Fibroblast of lung (primary cell): ENCODE data around the gene STOX2. TPM values are rescaled to one million over a fixed set of nuclear protein-coding genes. Genes with fewer than 3 reads are reported as not detected.

Experiments used
- DNase-seq, 2 donors: peaks; one replicate each; pipeline versions ENCODE4 v3.0.0 to v3.0.0-alpha.2; 2010; ENCODE audit warnings: low read depth in 2 of 2
- H2AFZ ChIP-seq: 2 replicates; pipeline ENCODE4 v1.5.1; 2012; ENCODE audit warnings: low read length, control low read depth, inconsistent platforms
- H3K27ac ChIP-seq: 2 replicates; pipeline ENCODE4 v1.5.1; 2011; ENCODE audit warnings: low read length, control low read depth; ENCODE audit not compliant: insufficient read depth
- H3K27me3 ChIP-seq: 2 replicates; pipeline ENCODE4 v1.5.1; 2011; ENCODE audit warnings: mild to moderate bottlenecking, low read length; ENCODE audit not compliant: control insufficient read depth, insufficient read depth
- H3K36me3 ChIP-seq: 2 replicates; pipeline ENCODE4 v1.5.1; 2011; ENCODE audit warnings: low read length; ENCODE audit not compliant: control insufficient read depth, insufficient read depth
- H3K4me1 ChIP-seq: 2 replicates; pipeline ENCODE4 v1.5.1; 2011; ENCODE audit warnings: low read length; ENCODE audit not compliant: control insufficient read depth, insufficient read depth; ENCODE audit errors: extremely low read depth
- H3K4me2 ChIP-seq: 2 replicates; pipeline ENCODE4 v1.5.1; 2011; ENCODE audit warnings: low read length, control low read depth; ENCODE audit not compliant: insufficient read depth; ENCODE audit errors: extremely low read depth
- H3K4me3 ChIP-seq, 4 experiments: fragments of 200-600 bp in 1 of 4; sonication (generic) in 1 of 4; replicated peaks in 1 of 4; 2 replicates each; pipeline ENCODE4 v1.5.1; 2011 to 2016; ENCODE audit warnings: low read length in 4 of 4, low read depth in 3 of 4, mild to moderate bottlenecking in 3 of 4, control low read depth in 2 of 4, inconsistent platforms in 1 of 4, mixed read lengths in 1 of 4; ENCODE audit not compliant: insufficient read depth in 1 of 4; ENCODE audit errors: control extremely low read depth in 1 of 4
- H3K79me2 ChIP-seq: 2 replicates; pipeline ENCODE4 v1.5.1; 2012; ENCODE audit warnings: mild to moderate bottlenecking, low read length, inconsistent platforms; ENCODE audit not compliant: control insufficient read depth, insufficient read depth
- H3K9ac ChIP-seq: 2 replicates; pipeline ENCODE4 v1.5.1; 2011; ENCODE audit warnings: mild to moderate bottlenecking, low read length, control low read depth; ENCODE audit not compliant: insufficient read depth
- H3K9me3 ChIP-seq: 2 replicates; pipeline ENCODE4 v1.5.1; 2012; ENCODE audit warnings: low read depth, low read length; ENCODE audit not compliant: control insufficient read depth, insufficient read depth
- H4K20me1 ChIP-seq: 2 replicates; pipeline ENCODE4 v1.5.1; 2011; ENCODE audit warnings: low read length; ENCODE audit not compliant: control insufficient read depth, insufficient read depth; ENCODE audit errors: extremely low read depth
- CTCF ChIP-seq, 2 donors: IDR thresholded peaks in 1 of 2; conservative IDR thresholded peaks in 1 of 2; 1 replicate in 1 of 2; 2 replicates in 1 of 2; pipeline ENCODE4 v1.5.1; 2011 to 2012; ENCODE audit warnings: low read length in 2 of 2, control low read depth in 1 of 2, inconsistent platforms in 1 of 2, low read depth in 1 of 2, mild to moderate bottlenecking in 1 of 2
- EZH2 ChIP-seq: IDR thresholded peaks from 2 replicates; pipeline ENCODE4 v1.5.1; 2012; ENCODE audit warnings: low read length, control low read depth, mild to moderate bottlenecking; ENCODE audit errors: missing control alignments
- polyA plus RNA-seq, 2 donors: library from polyadenylated mRNA; depleted of rRNA in 1 of 2; stranded (reverse) in 1 of 2; unstranded in 1 of 2; fragments of >200 nt; gene quantifications; 2 replicates each; pipeline ENCODE4 v1.2.1, GENCODE V29; 2011 to 2012; ENCODE audit warnings: missing spikeins in 1 of 2
- total RNA-seq: library from RNA; depleted of rRNA; stranded (reverse); fragments of >200 nt; gene quantifications from 2 replicates; pipeline ENCODE4 v1.2.1, GENCODE V29; 2014

STOX2 gene
- total and polyA plus RNA-seq, 2 donors (not counting 1 experiment from before 2014, with no cell fraction given): 0.66 to 3.3 TPM

DNA sequence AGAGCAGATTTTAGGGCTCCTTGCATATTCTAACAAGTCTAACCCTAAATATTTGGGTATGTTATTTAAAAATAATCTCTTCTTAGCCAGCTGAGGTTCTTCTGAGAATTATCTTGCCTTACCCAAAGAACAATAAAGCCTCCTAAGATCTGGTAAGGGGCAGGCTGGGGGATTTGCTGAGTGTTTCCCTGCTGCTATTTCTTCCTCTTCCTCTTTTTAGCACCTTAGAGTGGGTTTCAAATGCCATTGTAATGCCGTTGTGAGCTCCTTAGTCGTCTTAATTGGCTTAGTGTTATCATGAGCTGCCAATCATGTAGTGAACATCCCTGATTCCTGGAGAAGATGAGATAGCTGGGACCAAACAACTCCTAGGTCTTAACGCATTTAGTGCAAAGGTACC, 15.4 kb downstream of the STOX2 start:
- no peak overlapping the region for H3K4me2 ChIP-seq
- no peak overlapping the region for H2AFZ ChIP-seq
- H3K27ac ChIP-seq: no peak overlapping the region
- no peak for DNase-seq
- TF ChIP-seq CTCF (conservative IDR thresholded peaks at IDR 0.05 in 1 of 2, IDR thresholded peaks at IDR 0.05 in 1 of 2; ENCODE audit: low read depth in 1 of 2, low read length in 2 of 2): no peak
- no peak for TF ChIP-seq EZH2
- no peaks in the 10 kb centered on the region for H3K27me3 ChIP-seq
- H3K4me3 ChIP-seq: no peak overlapping the region
- no peaks in the 10 kb centered on the region for H3K9me3 ChIP-seq
- no peak overlapping the region for H3K9ac ChIP-seq
- no peaks in the 10 kb centered on the region for H3K79me2 ChIP-seq
- no peaks in the 10 kb centered on the region for H4K20me1 ChIP-seq
- H3K36me3 ChIP-seq: no peaks in the 10 kb centered on the region
- H3K4me1 ChIP-seq: no peaks in the 10 kb centered on the region

GRCh38 chr4:183921335-183921734, 16.2 kb downstream of the STOX2 start:
- Histone ChIP-seq H3K27me3 (no peaks in the 10 kb centered on the region), H3K79me2 (no peaks in the 10 kb centered on the region), H3K27ac (no peak overlapping the region), H3K4me1 (no peaks in the 10 kb centered on the region), H3K9me3 (no peaks in the 10 kb centered on the region), H3K4me2 (no peak overlapping the region), H4K20me1 (no peaks in the 10 kb centered on the region), H2AFZ (no peak overlapping the region), H3K9ac (no peak overlapping the region), H3K36me3 (no peaks in the 10 kb centered on the region), H3K4me3 (no peak overlapping the region)
- no peak for DNase-seq
- TF ChIP-seq CTCF (conservative IDR thresholded peaks at IDR 0.05 in 1 of 2, IDR thresholded peaks at IDR 0.05 in 1 of 2; ENCODE audit: low read depth in 1 of 2, low read length in 2 of 2) (no peak), EZH2 (no peak)

- H3K4me1 ChIP-seq: no peaks in the 10 kb centered on the region
- no peak overlapping the region for H3K4me2 ChIP-seq
- no peak for DNase-seq
- H4K20me1 ChIP-seq: no peaks in the 10 kb centered on the region
- H3K36me3 ChIP-seq: no peaks in the 10 kb centered on the region
- no peak overlapping the region for H3K27ac ChIP-seq
- H3K4me3 ChIP-seq: no peak overlapping the region
- H3K9me3 ChIP-seq: no peaks in the 10 kb centered on the region
- TF ChIP-seq CTCF (conservative IDR thresholded peaks at IDR 0.05 in 1 of 2, IDR thresholded peaks at IDR 0.05 in 1 of 2; ENCODE audit: low read depth in 1 of 2, low read length in 2 of 2) (no peak), EZH2 (no peak)
- H3K9ac ChIP-seq: no peak overlapping the region
- H3K79me2 ChIP-seq: no peaks in the 10 kb centered on the region
- no peaks in the 10 kb centered on the region for H3K27me3 ChIP-seq
- H2AFZ ChIP-seq: no peak overlapping the region
Observed at GRCh38 chr4:183924362-183925044, 19.4 kb downstream of the STOX2 start.
